Type B pancreatic cell (in vitro differentiated cells): ENCODE results near the gene TMEM235. TPM values are rescaled to one million over a fixed set of nuclear protein-coding genes. Genes with fewer than 3 reads are reported as not detected.
A peak's percentile ranks its signal among the peaks of the same experiment; 100 is the strongest.

Experiments
- DNase-seq: peaks from one replicate; pipeline ENCODE4 v3.0.0; 2021; ENCODE audit warnings: mixed read lengths; ENCODE audit not compliant: unreplicated experiment; ENCODE audit errors: extremely low spot score
- H3K27ac Mint-ChIP-seq: 2 replicates; pipeline ENCODE4 v1.8.0; 2021; ENCODE audit warnings: mild to moderate bottlenecking, mixed read lengths
- H3K27me3 Mint-ChIP-seq: 2 replicates; pipeline ENCODE4 v1.8.0; 2021; ENCODE audit warnings: mixed read lengths
- H3K36me3 Mint-ChIP-seq: 2 replicates; pipeline ENCODE4 v1.8.0; 2021; ENCODE audit warnings: mixed read lengths
- H3K4me1 Mint-ChIP-seq: one replicate; pipeline ENCODE4 v1.8.0; 2021; ENCODE audit warnings: mixed read lengths; ENCODE audit not compliant: unreplicated experiment
- H3K4me3 Mint-ChIP-seq: 2 replicates; pipeline ENCODE4 v1.8.0; 2021; ENCODE audit warnings: mild to moderate bottlenecking, mixed read lengths
- H3K9me3 Mint-ChIP-seq: 2 replicates; pipeline ENCODE4 v1.8.0; 2021; ENCODE audit warnings: mixed read lengths
- CTCF ChIP-seq: fragments of 200-600 bp; sonication (generic); conservative IDR thresholded peaks from 2 replicates; pipeline ENCODE4 v1.5.0; 2021; ENCODE audit warnings: antibody characterized with exemption, mild to moderate bottlenecking
- total RNA-seq: library from RNA; stranded (reverse); gene quantifications from 2 replicates; pipeline ENCODE4 v1.2.1, GENCODE V29; 2021; ENCODE audit warnings: low replicate concordance

TMEM235 gene
- total RNA-seq, 1 donor from 2014 or later: 0.43 TPM

- Mint-ChIP-seq H3K4me1 (peaks cover 14% of the 10 kb centered on the region), H3K4me3 (no peak overlapping the region), H3K27ac (no peak overlapping the region), H3K27me3 (peaks cover 22% of the 10 kb centered on the region), H3K9me3 (no peaks in the 10 kb centered on the region), H3K36me3 (no peaks in the 10 kb centered on the region)
- no peak for DNase-seq
- TF ChIP-seq CTCF: no peak
Observed at GRCh38 chr17:78226759-78227454, 4.5 kb upstream of the TMEM235 start.

GRCh38 chr17:78227455-78227916, 3.9 kb upstream of the TMEM235 start:
- Mint-ChIP-seq H3K4me1 (peaks cover 14% of the 10 kb centered on the region), H3K4me3 (no peak overlapping the region), H3K27me3 (peaks cover 28% of the 10 kb centered on the region), H3K36me3 (no peaks in the 10 kb centered on the region), H3K27ac (no peak overlapping the region), H3K9me3 (no peaks in the 10 kb centered on the region)
- TF ChIP-seq CTCF: no peak
- DNase-seq: no peak

DNA sequence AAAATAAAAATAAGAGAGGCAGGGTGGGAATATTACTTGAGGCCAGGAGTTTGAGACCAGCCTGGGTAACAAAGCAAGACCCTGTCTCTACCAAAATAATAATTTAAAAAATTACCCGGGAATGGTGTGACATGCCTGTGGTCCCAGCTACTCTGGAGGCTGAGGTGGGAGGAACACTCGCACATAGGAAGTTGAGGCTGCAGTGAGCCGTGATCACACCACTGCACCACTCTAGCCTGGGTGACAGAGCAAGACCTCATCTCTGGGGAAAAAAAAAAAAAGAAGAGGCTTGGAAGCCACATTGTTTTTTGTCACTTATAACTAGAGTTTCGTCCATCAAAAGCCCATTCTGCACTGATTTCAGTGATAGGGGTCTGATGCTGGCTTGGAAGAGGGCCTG, 3.3 kb upstream of the TMEM235 start:
- Mint-ChIP-seq H3K27ac (no peak overlapping the region), H3K36me3 (no peaks in the 10 kb centered on the region), H3K4me3 (no peak overlapping the region), H3K4me1 (peaks cover 14% of the 10 kb centered on the region), H3K27me3 (peaks cover 35% of the 10 kb centered on the region), H3K9me3 (no peaks in the 10 kb centered on the region)
- no peak for DNase-seq
- no peak for TF ChIP-seq CTCF

DNA sequence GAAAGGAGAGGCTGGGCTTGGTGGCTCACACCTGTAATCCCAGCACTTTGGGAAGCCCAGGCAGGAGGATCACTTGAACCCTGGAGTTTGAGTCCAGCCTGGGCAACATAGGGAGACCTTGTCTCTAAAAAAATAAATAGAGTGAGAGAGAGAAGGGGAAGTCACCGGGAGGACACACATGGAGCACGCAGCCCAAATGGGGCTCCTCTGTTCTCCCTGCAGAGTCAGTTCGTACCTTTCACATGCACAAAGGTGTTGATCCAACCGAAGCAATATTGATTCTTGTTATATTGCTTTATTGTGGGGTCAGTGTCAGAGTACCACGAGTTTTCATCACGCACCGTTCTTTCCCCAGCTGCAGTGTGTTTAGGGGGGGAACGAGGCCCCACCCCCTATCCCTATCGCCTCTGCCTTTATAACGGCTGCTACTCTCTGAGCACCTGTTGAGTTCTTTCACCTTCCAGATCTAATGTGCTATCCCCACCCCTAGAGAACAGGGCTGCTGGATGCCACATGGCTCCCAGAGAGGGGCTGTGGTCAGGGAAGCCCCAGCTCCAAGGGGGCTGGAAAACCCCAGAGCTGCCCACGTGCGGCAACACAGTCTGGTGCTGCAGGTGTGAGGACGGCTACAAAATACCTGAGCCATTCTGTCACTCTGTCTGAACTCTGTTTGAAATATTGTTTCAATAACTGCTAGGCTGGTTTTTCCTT, 1.0 kb upstream of the TMEM235 start:
- Mint-ChIP-seq H3K27ac (no peak overlapping the region), H3K27me3 (peaks cover 40% of the 10 kb centered on the region), H3K36me3 (no peaks in the 10 kb centered on the region), H3K4me3 (peak overlapping the region; percentile 36), H3K9me3 (no peaks in the 10 kb centered on the region), H3K4me1 (peaks cover 4% of the 10 kb centered on the region)
- no peak for DNase-seq
- TF ChIP-seq CTCF: no peak

DNA sequence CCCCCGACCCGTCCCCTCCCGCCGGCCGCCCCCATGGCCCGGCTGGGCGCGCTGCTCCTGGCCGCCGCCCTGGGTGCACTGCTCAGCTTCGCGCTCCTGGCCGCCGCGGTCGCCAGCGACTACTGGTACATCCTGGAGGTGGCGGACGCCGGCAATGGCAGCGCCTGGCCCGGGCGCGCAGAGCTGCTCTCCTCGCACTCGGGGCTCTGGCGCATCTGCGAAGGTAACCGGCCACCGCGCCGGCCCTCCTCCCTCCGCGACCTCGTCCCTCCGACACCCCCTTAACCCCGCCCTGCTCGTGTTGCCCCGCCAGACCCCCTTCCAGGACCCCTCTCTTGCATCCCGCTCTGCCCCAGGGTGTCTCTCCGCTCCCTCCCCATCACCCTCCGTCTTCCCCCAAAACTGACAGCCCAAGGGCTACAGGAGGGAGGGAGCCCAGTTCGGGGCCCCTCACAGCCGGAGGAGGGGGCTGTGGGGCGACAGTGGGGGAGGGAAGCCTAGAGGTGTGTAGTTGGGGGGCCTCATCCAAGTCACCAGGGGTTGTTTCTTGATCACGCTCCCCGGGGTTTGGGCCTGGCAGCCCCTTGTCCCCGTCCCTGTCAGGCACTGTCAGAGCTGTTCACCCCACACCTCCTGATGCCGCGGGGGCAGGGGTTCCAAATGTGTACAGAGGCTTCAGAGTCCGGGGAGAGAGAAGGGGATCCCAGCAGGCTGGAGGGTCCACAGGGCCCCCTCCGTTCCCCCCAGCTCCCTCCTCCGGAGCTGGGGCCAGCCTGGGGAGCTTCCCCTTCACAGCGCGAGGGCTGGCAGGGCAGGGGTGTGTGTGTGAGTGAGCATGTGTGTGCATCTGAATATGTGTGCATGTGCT, 794 bp downstream of the TMEM235 start:
- H3K27ac Mint-ChIP-seq: no peak overlapping the region
- peaks cover 4% of the 10 kb centered on the region for H3K4me1 Mint-ChIP-seq
- TF ChIP-seq CTCF: no peak
- H3K36me3 Mint-ChIP-seq: no peaks in the 10 kb centered on the region
- peaks cover 40% of the 10 kb centered on the region for H3K27me3 Mint-ChIP-seq
- H3K9me3 Mint-ChIP-seq: no peaks in the 10 kb centered on the region
- no peak for DNase-seq
- H3K4me3 Mint-ChIP-seq: peak overlapping the region; percentile 52
